H9 (cell line): ENCODE measurements around the gene ERICH6B. TPM values are rescaled to one million over a fixed set of nuclear protein-coding genes. Genes with fewer than 3 reads are reported as not detected.

ENCODE experiments used
- DNase-seq: peaks from one replicate; pipeline ENCODE4 v3.0.0-alpha.2; 2017
- H2AFZ ChIP-seq: one replicate; pipeline ENCODE4 v1.6.1; 2013; ENCODE audit warnings: mild to moderate bottlenecking, low read length, control low read depth, moderate library complexity
- H2AK5ac ChIP-seq: 2 replicates; pipeline ENCODE4 v1.6.1; 2013; ENCODE audit warnings: low read length, control low read depth, mixed read lengths; ENCODE audit not compliant: insufficient read length
- H2BK120ac ChIP-seq: one replicate; pipeline ENCODE4 v1.6.1; 2013; ENCODE audit warnings: low read depth, mild to moderate bottlenecking, low read length, control low read depth, inconsistent platforms; ENCODE audit not compliant: poor library complexity, severe bottlenecking
- H2BK12ac ChIP-seq: 2 replicates; pipeline ENCODE4 v1.6.1; 2013; ENCODE audit warnings: low read length, control low read depth, mixed read lengths, low read depth; ENCODE audit not compliant: insufficient read length
- H2BK15ac ChIP-seq: 2 replicates; pipeline ENCODE4 v1.6.1; 2013; ENCODE audit warnings: low read depth, low read length, control low read depth
- H2BK20ac ChIP-seq: one replicate; pipeline ENCODE4 v1.6.1; 2013; ENCODE audit warnings: low read depth, mild to moderate bottlenecking, low read length, control low read depth, inconsistent platforms; ENCODE audit not compliant: poor library complexity, severe bottlenecking
- H2BK5ac ChIP-seq: 2 replicates; pipeline ENCODE4 v1.6.1; 2013; ENCODE audit warnings: low read length, control low read depth, mixed read lengths; ENCODE audit not compliant: insufficient read length
- H3K14ac ChIP-seq: 2 replicates; pipeline ENCODE4 v1.6.1; 2013; ENCODE audit warnings: low read length, control low read depth; ENCODE audit not compliant: insufficient read depth
- H3K18ac ChIP-seq: 2 replicates; pipeline ENCODE4 v1.6.1; 2013; ENCODE audit warnings: low read depth, mild to moderate bottlenecking, mixed read lengths, low read length, control low read depth; ENCODE audit not compliant: insufficient read length
- H3K23ac ChIP-seq: 2 replicates; pipeline ENCODE4 v1.6.1; 2013; ENCODE audit warnings: low read length, control low read depth, mixed read lengths, low read depth; ENCODE audit not compliant: insufficient read length
- H3K23me2 ChIP-seq: 2 replicates; pipeline ENCODE4 v1.6.1; 2013; ENCODE audit warnings: low read depth, mild to moderate bottlenecking, mixed read lengths, low read length, control low read depth; ENCODE audit not compliant: insufficient read length, poor library complexity, severe bottlenecking
- H3K27ac ChIP-seq: 2 replicates; pipeline ENCODE4 v1.5.1; 2013; ENCODE audit warnings: low read length, control low read depth, mixed read lengths, low read depth; ENCODE audit not compliant: insufficient read length
- H3K27me3 ChIP-seq: 2 replicates; pipeline ENCODE4 v1.6.1; 2013; ENCODE audit warnings: low read length, control low read depth, inconsistent platforms; ENCODE audit not compliant: insufficient read depth
- H3K4ac ChIP-seq: 2 replicates; pipeline ENCODE4 v1.6.1; 2013; ENCODE audit warnings: low read depth, mild to moderate bottlenecking, control low read depth, inconsistent platforms, low read length, moderate library complexity
- H3K4me1 ChIP-seq: 2 replicates; pipeline ENCODE4 v1.6.1; 2013; ENCODE audit warnings: low read length, control low read depth, inconsistent platforms; ENCODE audit not compliant: insufficient read depth
- H3K4me2 ChIP-seq: 2 replicates; pipeline ENCODE4 v1.6.1; 2013; ENCODE audit warnings: low read length, control low read depth, mixed read lengths; ENCODE audit not compliant: insufficient read length, insufficient read depth
- H3K56ac ChIP-seq: 2 replicates; pipeline ENCODE4 v1.6.1; 2013; ENCODE audit warnings: low read depth, mild to moderate bottlenecking, mixed read lengths, low read length, control low read depth; ENCODE audit not compliant: insufficient read length
- H3K79me1 ChIP-seq: 2 replicates; pipeline ENCODE4 v1.6.1; 2013; ENCODE audit warnings: low read depth, mild to moderate bottlenecking, moderate library complexity, low read length, control low read depth, inconsistent platforms; ENCODE audit not compliant: insufficient read depth, poor library complexity, severe bottlenecking
- H3K79me2 ChIP-seq: 2 replicates; pipeline ENCODE4 v1.6.1; 2013; ENCODE audit warnings: low read length, control low read depth, inconsistent platforms; ENCODE audit not compliant: insufficient read depth
- H3K9ac ChIP-seq: 2 replicates; pipeline ENCODE4 v1.6.1; 2013; ENCODE audit warnings: low read length, control low read depth, mixed read lengths; ENCODE audit not compliant: insufficient read length; ENCODE audit errors: extremely low read depth
- H3K9me3 ChIP-seq: one replicate; pipeline ENCODE4 v1.6.1; 2013; ENCODE audit warnings: low read depth, low read length, inconsistent platforms; ENCODE audit not compliant: control insufficient read depth
- H3T11ph ChIP-seq: one replicate; pipeline ENCODE4 v1.6.1; 2013; ENCODE audit warnings: mild to moderate bottlenecking, low read length, control low read depth, inconsistent platforms
- H4K20me1 ChIP-seq: one replicate; pipeline ENCODE4 v1.6.1; 2013; ENCODE audit not compliant: control insufficient read depth, insufficient read length, insufficient read depth
- H4K5ac ChIP-seq: 2 replicates; pipeline ENCODE4 v1.6.1; 2013; ENCODE audit warnings: low read depth, mild to moderate bottlenecking, mixed read lengths, low read length, control low read depth; ENCODE audit not compliant: insufficient read length
- H4K8ac ChIP-seq: replicated peaks from 2 replicates; pipeline ENCODE4 v1.6.1; 2013; ENCODE audit warnings: low read length, control low read depth, mixed read lengths, low read depth; ENCODE audit not compliant: insufficient read length
- H4K91ac ChIP-seq: 2 replicates; pipeline ENCODE4 v1.6.1; 2013; ENCODE audit warnings: low read depth, mild to moderate bottlenecking, moderate library complexity, mixed read lengths, low read length, control low read depth; ENCODE audit not compliant: insufficient read length
- H3K27ac Mint-ChIP-seq, 3 experiments: 2 replicates in 2 of 3; 3 replicates in 1 of 3; pipeline ENCODE4 v1.8.0; 2020 to 2021; ENCODE audit warnings: mixed read lengths in 3 of 3, mild to moderate bottlenecking in 1 of 3, moderate library complexity in 1 of 3
- H3K27me3 Mint-ChIP-seq: 2 replicates; pipeline ENCODE4 v1.8.0; 2021; ENCODE audit warnings: low read depth, mild to moderate bottlenecking, moderate library complexity, mixed read lengths
- H3K36me3 Mint-ChIP-seq, 3 experiments: 2 replicates in 2 of 3; 3 replicates in 1 of 3; pipeline ENCODE4 v1.8.0; 2020 to 2021; ENCODE audit warnings: low read depth in 3 of 3, mixed read lengths in 3 of 3; ENCODE audit not compliant: insufficient read depth in 1 of 3
- H3K4me1 Mint-ChIP-seq, 2 experiments: 2 replicates each; pipeline ENCODE4 v1.8.0; 2020; ENCODE audit warnings: mixed read lengths in 2 of 2
- H3K4me3 Mint-ChIP-seq, 2 experiments: 2 replicates in 1 of 2; 3 replicates in 1 of 2; pipeline ENCODE4 v1.8.0; 2020 to 2021; ENCODE audit warnings: mild to moderate bottlenecking in 2 of 2, mixed read lengths in 2 of 2, moderate library complexity in 1 of 2
- H3K9me3 Mint-ChIP-seq, 2 experiments: 2 replicates in 1 of 2; 3 replicates in 1 of 2; pipeline ENCODE4 v1.8.0; 2020; ENCODE audit warnings: mild to moderate bottlenecking in 2 of 2, mixed read lengths in 2 of 2, moderate library complexity in 1 of 2
- WGBS: extraction: QIAGEN DNeasy Blood & Tissue Kit; methylation state at CpG from one replicate; pipeline ENCODE4 v1.1.7; 2013; ENCODE audit warnings: missing lambda C conversion rate, low lambda C conversion rate, mixed read lengths; ENCODE audit not compliant: insufficient read length; ENCODE audit errors: extremely low coverage; 5-methylcytosine and 5-hydroxymethylcytosine counted together
- total RNA-seq: library from RNA; stranded (reverse); gene quantifications from 2 replicates; pipeline ENCODE4 v1.2.1, GENCODE V29; 2021
- TF ChIP-seq, protein P1 (sequence below): fragments of 200-600 bp; sonication (generic); conservative IDR thresholded peaks from 3 replicates; pipeline ENCODE4 v1.8.0; 2021; ENCODE audit warnings: antibody characterized with exemption, mild to moderate bottlenecking

Gene ERICH6B
- total RNA-seq, 1 experiment from 2014 or later, result not detected

DNA sequence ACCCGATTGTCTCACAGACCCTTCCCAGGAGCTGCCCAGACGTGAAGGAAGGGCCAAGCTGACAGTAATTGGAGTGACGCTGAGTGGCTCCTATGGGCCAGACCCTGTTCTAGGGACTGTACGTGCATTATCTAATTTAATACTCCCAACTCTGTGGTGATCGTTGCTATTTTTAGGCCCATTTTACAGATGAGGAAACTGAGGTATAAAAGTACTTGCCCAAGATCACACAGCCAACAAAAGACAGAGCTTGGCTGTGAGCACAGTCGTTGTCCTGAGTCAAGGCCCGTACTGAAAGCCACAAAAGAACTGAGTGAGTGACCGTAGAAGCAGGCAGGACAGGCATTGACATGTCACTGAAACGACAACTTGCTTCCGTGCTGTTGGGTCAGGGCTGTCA lies 74.7 kb downstream of the ERICH6B start:
- Histone ChIP-seq H2BK5ac (no peak overlapping the region), H2BK120ac (no peak overlapping the region), H3K79me2 (no peaks in the 10 kb centered on the region), H2AFZ (no peak overlapping the region), H3K27me3 (no peaks in the 10 kb centered on the region), H2BK20ac (no peak overlapping the region), H3K4ac (no peak overlapping the region), H3K9me3 (no peaks in the 10 kb centered on the region), H3K79me1 (no peaks in the 10 kb centered on the region), H3T11ph (no peak overlapping the region), H3K18ac (no peak overlapping the region), H4K91ac (no peak overlapping the region), H3K4me2 (no peak overlapping the region), H3K23me2 (no peaks in the 10 kb centered on the region), H4K8ac (no peak overlapping the region), H2BK15ac (no peak overlapping the region), H3K4me1 (no peaks in the 10 kb centered on the region), H3K9ac (no peak overlapping the region), H2AK5ac (no peak overlapping the region), H4K20me1 (no peaks in the 10 kb centered on the region), H2BK12ac (no peak overlapping the region), H3K27ac (no peak overlapping the region), H3K23ac (no peak overlapping the region), H3K14ac (no peak overlapping the region), H3K56ac (no peak overlapping the region), H4K5ac (no peak overlapping the region)
- Mint-ChIP-seq H3K4me1 (no peaks in the 10 kb centered on the region), H3K9me3 (no peaks in the 10 kb centered on the region; a peak in 1 of 5 replicates), H3K27me3 (no peaks in the 10 kb centered on the region), H3K4me3 (no peak overlapping the region), H3K36me3 (peaks cover 0 to 3% (median under 1%) of the 10 kb centered on the region in 3 experiments; a peak in 3 of 7 replicates), H3K27ac (no peak overlapping the region)
- no peak for DNase-seq
- TF ChIP-seq, protein P1, sequence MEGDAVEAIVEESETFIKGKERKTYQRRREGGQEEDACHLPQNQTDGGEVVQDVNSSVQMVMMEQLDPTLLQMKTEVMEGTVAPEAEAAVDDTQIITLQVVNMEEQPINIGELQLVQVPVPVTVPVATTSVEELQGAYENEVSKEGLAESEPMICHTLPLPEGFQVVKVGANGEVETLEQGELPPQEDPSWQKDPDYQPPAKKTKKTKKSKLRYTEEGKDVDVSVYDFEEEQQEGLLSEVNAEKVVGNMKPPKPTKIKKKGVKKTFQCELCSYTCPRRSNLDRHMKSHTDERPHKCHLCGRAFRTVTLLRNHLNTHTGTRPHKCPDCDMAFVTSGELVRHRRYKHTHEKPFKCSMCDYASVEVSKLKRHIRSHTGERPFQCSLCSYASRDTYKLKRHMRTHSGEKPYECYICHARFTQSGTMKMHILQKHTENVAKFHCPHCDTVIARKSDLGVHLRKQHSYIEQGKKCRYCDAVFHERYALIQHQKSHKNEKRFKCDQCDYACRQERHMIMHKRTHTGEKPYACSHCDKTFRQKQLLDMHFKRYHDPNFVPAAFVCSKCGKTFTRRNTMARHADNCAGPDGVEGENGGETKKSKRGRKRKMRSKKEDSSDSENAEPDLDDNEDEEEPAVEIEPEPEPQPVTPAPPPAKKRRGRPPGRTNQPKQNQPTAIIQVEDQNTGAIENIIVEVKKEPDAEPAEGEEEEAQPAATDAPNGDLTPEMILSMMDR, result no peak
- WGBS, result no CpG with 5 or more reads among the region's 10 CpGs
